T-cell (primary cell): ENCODE results near the gene EXOC4. TPM values are rescaled to one million over a fixed set of nuclear protein-coding genes. Genes with fewer than 3 reads are reported as not detected.

Source experiments
- ATAC-seq, 4 experiments: fragments of 200-7000 bp in 3 of 4; fragments of 150-1000 bp in 1 of 4; cut with Tn5 transposase; replicated peaks in 1 of 4; 1 replicate in 3 of 4; 2 replicates in 1 of 4; pipeline ENCODE4 v1.10.0; 2021; ENCODE audit warnings: moderate library complexity in 3 of 4, mild to moderate bottlenecking in 2 of 4, moderate number of reproducible peaks in 1 of 4
- CTCF ChIA-PET, 2 donors: fragments of 300-600 bp; sonication (Branson Sonifier 250); formaldehyde crosslinking; loops; one replicate each; lab custom pipeline; 2022; ENCODE audit warnings: antibody characterized with exemption in 2 of 2; lab: Charles Lee
- POLR2A ChIA-PET, 2 donors: fragments of 300-600 bp; sonication (Branson Sonifier 250); formaldehyde crosslinking; loops; one replicate each; lab custom pipeline; 2022; ENCODE audit warnings: antibody characterized with exemption in 2 of 2; lab: Charles Lee
- DNase-seq, 35 experiments: peaks; one replicate each; pipeline versions ENCODE4 v3.0.0 to v3.0.0-alpha.2; 2013 to 2023
- H3K27ac ChIP-seq: one replicate; pipeline ENCODE4 v1.5.1; 2013; ENCODE audit warnings: low read length
- H3K27me3 ChIP-seq, 2 experiments: replicated peaks in 1 of 2; 1 replicate in 1 of 2; 2 replicates in 1 of 2; pipeline versions ENCODE4 v1.6.1 to v1.7.0; 2013; ENCODE audit warnings: low read length in 1 of 2, mixed read lengths in 1 of 2; ENCODE audit not compliant: control insufficient read depth in 2 of 2, insufficient read depth in 2 of 2; ENCODE audit errors: extremely low read depth in 1 of 2
- H3K36me3 ChIP-seq, 2 donors: 1 replicate in 1 of 2; 2 replicates in 1 of 2; pipeline versions ENCODE4 v1.6.1 to v1.7.0; 2013; ENCODE audit warnings: low read length in 1 of 2; ENCODE audit not compliant: control insufficient read depth in 2 of 2, insufficient read depth in 1 of 2; ENCODE audit errors: extremely low read depth in 1 of 2
- H3K4me1 ChIP-seq, 2 experiments: 1 replicate in 1 of 2; 2 replicates in 1 of 2; pipeline versions ENCODE4 v1.6.1 to v1.7.0; 2013; ENCODE audit warnings: low read length in 2 of 2, mixed read lengths in 1 of 2; ENCODE audit not compliant: insufficient read depth in 2 of 2, control insufficient read depth in 1 of 2; ENCODE audit errors: extremely low read depth in 1 of 2
- H3K4me3 ChIP-seq, 2 donors: 1 replicate in 1 of 2; 2 replicates in 1 of 2; pipeline versions ENCODE4 v1.5.1 to v1.7.0; 2013; ENCODE audit warnings: mild to moderate bottlenecking in 2 of 2, low read length in 1 of 2, moderate library complexity in 1 of 2; ENCODE audit not compliant: control insufficient read depth in 1 of 2; ENCODE audit errors: extremely low read depth in 1 of 2
- H3K9me3 ChIP-seq: 2 replicates; pipeline ENCODE4 v1.7.0; 2013
- H3K27ac Mint-ChIP-seq, 2 donors: one replicate each; pipeline ENCODE4 v1.8.0; 2020 to 2021; ENCODE audit warnings: mild to moderate bottlenecking in 2 of 2, mixed read lengths in 2 of 2
- H3K27me3 Mint-ChIP-seq, 2 donors: one replicate each; pipeline ENCODE4 v1.8.0; 2021 to 2022; ENCODE audit warnings: mixed read lengths in 2 of 2
- H3K36me3 Mint-ChIP-seq: one replicate; pipeline ENCODE4 v1.8.0; 2021; ENCODE audit warnings: mixed read lengths
- H3K4me1 Mint-ChIP-seq, 3 donors: one replicate each; pipeline ENCODE4 v1.8.0; 2020 to 2022; ENCODE audit warnings: mixed read lengths in 3 of 3, mild to moderate bottlenecking in 1 of 3
- H3K4me3 Mint-ChIP-seq, 3 donors: one replicate each; pipeline ENCODE4 v1.8.0; 2020 to 2022; ENCODE audit warnings: mild to moderate bottlenecking in 3 of 3, mixed read lengths in 3 of 3, moderate library complexity in 3 of 3
- H3K9me3 Mint-ChIP-seq, 3 donors: one replicate each; pipeline ENCODE4 v1.8.0; 2020 to 2022; ENCODE audit warnings: mixed read lengths in 3 of 3
- WGBS: methylation state at CpG from one replicate; pipeline ENCODE4 v1.1.5; 2013; ENCODE audit warnings: missing lambda C conversion rate; ENCODE audit not compliant: insufficient coverage; 5-methylcytosine and 5-hydroxymethylcytosine counted together
- total RNA-seq, 35 experiments: library from RNA in 6 of 35; stranded (reverse) in 6 of 35; fragments of 120-200 nt in 1 of 35; gene quantifications; one replicate each; pipeline versions ENCODE4 v1.2.1 to v1.2.4 and lab custom pipeline; 2013 to 2026

EXOC4 gene
- total RNA-seq, 5 donors from 2014 or later (not counting 1 experiment from before 2014, with no cell fraction given): 58.2 to 108 (median 64.8) TPM

DNA sequence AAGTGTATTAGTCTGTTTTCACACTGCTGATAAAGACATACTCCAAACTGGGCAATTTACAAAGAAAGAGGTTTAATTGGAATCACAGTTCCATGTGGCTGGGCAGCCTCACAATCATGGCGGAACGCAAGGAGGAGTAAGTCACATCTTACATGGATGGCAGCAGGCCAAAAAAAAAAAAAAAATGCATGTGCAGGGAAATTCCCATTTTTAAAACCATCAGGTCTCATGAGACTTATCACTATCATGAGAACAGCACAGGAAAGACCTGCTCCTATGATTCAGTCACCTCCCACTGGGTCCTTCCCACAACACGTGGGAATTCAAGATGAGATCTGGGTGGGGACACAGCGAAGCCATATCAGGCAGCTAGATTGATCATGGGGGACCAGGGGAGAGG is 136.8 kb downstream of the EXOC4 start:
- Mint-ChIP-seq H3K36me3 (peaks cover 37% of the 10 kb centered on the region), H3K4me3 (no peak overlapping the region), H3K27me3 (no peaks in the 10 kb centered on the region), H3K9me3 (no peaks in the 10 kb centered on the region), H3K4me1 (peaks cover 11 to 35% (median 17%) of the 10 kb centered on the region in 3 donors), H3K27ac (no peak overlapping the region)
- WGBS: no CpG with 5 or more reads among the region's 4 CpGs
- Histone ChIP-seq H3K36me3 (no peaks in the 10 kb centered on the region), H3K9me3 (no peaks in the 10 kb centered on the region), H3K27me3 (no peaks in the 10 kb centered on the region), H3K27ac (no peak overlapping the region), H3K4me3 (no peak overlapping the region), H3K4me1 (peaks cover 0 to 3% of the 10 kb centered on the region in 2 experiments)
- ChIA-PET POLR2A (no interaction called here), CTCF (no interaction called here)
- ATAC-seq: no peak
- DNase-seq: no peak

DNA sequence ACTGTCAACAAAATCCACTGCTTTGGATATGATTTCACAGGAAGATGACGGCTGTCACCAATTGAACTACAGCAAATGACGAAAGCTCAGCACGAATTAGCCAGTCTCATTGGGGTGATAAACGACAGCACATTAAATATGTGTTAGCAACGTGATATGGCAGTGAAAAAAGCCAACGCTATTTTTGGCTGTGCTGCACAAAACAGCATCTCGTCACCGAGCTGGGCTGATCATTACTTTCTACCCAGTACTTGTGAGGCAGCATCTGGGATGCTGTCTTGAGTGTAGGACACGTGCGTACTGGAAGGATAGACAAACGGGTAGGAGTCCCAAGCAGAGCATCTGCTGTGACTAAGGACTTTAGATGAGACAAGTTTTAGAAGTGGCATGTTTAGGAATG is 138.3 kb downstream of the EXOC4 start:
- Mint-ChIP-seq H3K27ac (no peak overlapping the region), H3K36me3 (peaks cover 31% of the 10 kb centered on the region), H3K9me3 (no peaks in the 10 kb centered on the region), H3K27me3 (no peaks in the 10 kb centered on the region), H3K4me1 (peaks cover 11 to 30% (median 17%) of the 10 kb centered on the region in 3 donors), H3K4me3 (no peak overlapping the region)
- H3K27ac ChIP-seq: no peak overlapping the region
- no peaks in the 10 kb centered on the region for H3K27me3 ChIP-seq
- ATAC-seq (no peak), DNase-seq (no peak)
- POLR2A ChIA-PET: no interaction called here
- 91% methylated on average over 11 of the region's 11 CpGs for WGBS
- H3K4me3 ChIP-seq: no peak overlapping the region
- peaks cover 0 to 3% of the 10 kb centered on the region in 2 experiments for H3K4me1 ChIP-seq
- H3K36me3 ChIP-seq: no peaks in the 10 kb centered on the region
- no peaks in the 10 kb centered on the region for H3K9me3 ChIP-seq
- CTCF ChIA-PET: no interaction called here

DNA sequence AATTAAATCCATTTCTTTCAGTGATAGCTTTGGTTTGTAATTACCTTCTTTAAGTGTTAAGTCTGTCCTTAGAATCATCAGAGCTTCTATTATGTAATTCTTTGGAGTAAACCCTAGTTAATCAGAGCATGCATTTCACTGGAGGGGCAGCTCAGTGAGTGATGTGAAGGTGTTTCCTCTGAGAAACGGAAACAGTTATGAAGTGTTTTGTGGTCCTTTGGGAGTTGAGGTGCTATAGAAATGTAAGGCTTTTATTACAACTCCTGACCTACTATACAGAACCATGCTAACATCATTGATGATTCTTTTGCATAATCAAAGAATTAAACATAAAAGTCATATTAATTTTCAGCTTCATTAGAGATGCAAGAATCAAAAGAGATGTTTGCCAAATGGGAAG is 141.5 kb downstream of the EXOC4 start:
- H3K36me3 Mint-ChIP-seq: peaks cover 14% of the 10 kb centered on the region
- no peak overlapping the region for H3K27ac Mint-ChIP-seq
- H3K27ac ChIP-seq: no peak overlapping the region
- no peaks in the 10 kb centered on the region for H3K27me3 ChIP-seq
- no peak for ATAC-seq
- H3K4me3 Mint-ChIP-seq: no peak overlapping the region
- H3K4me1 ChIP-seq: peaks cover 0 to 3% of the 10 kb centered on the region in 2 experiments
- peaks cover 11 to 31% (median 13%) of the 10 kb centered on the region in 3 donors for H3K4me1 Mint-ChIP-seq
- no peak overlapping the region for H3K4me3 ChIP-seq
- no peaks in the 10 kb centered on the region for H3K9me3 ChIP-seq
- CTCF ChIA-PET: no interaction called here
- no peak for DNase-seq
- no peaks in the 10 kb centered on the region for H3K36me3 ChIP-seq
- H3K27me3 Mint-ChIP-seq: no peaks in the 10 kb centered on the region
- WGBS: no CpG with 5 or more reads among the region's 1 CpG
- no peaks in the 10 kb centered on the region for H3K9me3 Mint-ChIP-seq
- POLR2A ChIA-PET: no interaction called here

DNA sequence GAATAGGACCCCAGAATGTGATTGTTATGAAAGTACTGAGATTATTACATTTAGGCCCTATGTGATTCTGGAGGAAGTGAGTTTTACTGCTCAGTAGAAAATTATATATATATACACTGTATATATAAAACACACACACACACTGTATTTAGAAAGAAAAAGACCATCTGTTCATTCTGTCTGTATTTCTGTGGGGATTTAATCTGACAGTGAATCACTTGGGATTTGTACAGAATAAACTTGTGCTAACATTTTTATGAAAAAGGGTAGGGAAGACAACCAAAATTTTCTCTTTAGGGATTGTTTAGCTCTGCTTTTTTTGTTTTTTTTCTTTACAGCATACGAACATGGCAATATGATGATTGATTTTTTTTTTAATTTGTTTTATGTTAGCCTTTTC is 142.7 kb downstream of the EXOC4 start:
- Histone ChIP-seq H3K36me3 (no peaks in the 10 kb centered on the region), H3K27me3 (no peaks in the 10 kb centered on the region), H3K9me3 (no peaks in the 10 kb centered on the region), H3K4me3 (no peak overlapping the region), H3K27ac (no peak overlapping the region), H3K4me1 (peaks cover 0 to 3% of the 10 kb centered on the region in 2 experiments)
- Mint-ChIP-seq H3K27me3 (no peaks in the 10 kb centered on the region), H3K4me3 (no peak overlapping the region), H3K27ac (no peak overlapping the region), H3K9me3 (no peaks in the 10 kb centered on the region), H3K4me1 (peaks cover 14 to 26% (median 15%) of the 10 kb centered on the region in 3 donors), H3K36me3 (peaks cover 5% of the 10 kb centered on the region)
- no peak for DNase-seq
- POLR2A ChIA-PET: no interaction called here
- CTCF ChIA-PET: interaction anchor here in 1 of 2 donors (0.7 kb wide), 1 partner anchor 387 kb away, joined by 3 read pairs; no protein-coding TSS in a partner anchor
- no CpG with 5 or more reads among the region's 1 CpG for WGBS
- ATAC-seq: no peak

DNA sequence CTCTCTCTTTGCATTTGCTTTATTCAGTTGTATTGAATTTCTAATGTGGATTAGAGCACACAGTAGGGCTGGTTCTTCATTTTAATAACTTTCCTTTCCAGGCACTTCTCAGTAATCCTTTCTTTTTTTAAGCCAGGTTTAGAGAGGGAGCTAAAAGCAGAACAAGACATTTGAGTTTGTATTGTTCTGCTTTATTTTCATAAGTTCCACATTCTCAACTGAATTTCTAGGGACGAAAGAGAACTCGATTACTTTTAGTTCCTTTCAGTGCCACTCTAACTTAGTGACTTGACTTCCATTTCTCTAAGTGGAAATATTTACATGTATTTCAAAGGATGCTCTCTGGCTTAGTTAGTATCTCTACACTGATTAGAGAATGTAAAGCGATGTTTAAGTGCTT is 145.6 kb downstream of the EXOC4 start:
- peaks cover 9 to 20% (median 15%) of the 10 kb centered on the region in 3 donors for H3K4me1 Mint-ChIP-seq
- no CpG with 5 or more reads among the region's 3 CpGs for WGBS

GRCh38 chr7:133401225-133401624 is 148.3 kb downstream of the EXOC4 start:
- ChIA-PET POLR2A (no interaction called here), CTCF (interaction anchor here in 1 of 2 donors (0.7 kb wide), 1 partner anchor 509 kb away, joined by 3 read pairs; no protein-coding TSS in a partner anchor)
- no CpG with 5 or more reads among the region's 1 CpG for WGBS
- Mint-ChIP-seq H3K9me3 (no peaks in the 10 kb centered on the region), H3K4me1 (peaks cover 8 to 18% (median 11%) of the 10 kb centered on the region in 3 donors), H3K4me3 (no peak overlapping the region), H3K27ac (no peak overlapping the region), H3K27me3 (no peaks in the 10 kb centered on the region), H3K36me3 (peaks cover 21% of the 10 kb centered on the region)
- Histone ChIP-seq H3K4me1 (peaks cover 0 to 4% of the 10 kb centered on the region in 2 experiments), H3K9me3 (no peaks in the 10 kb centered on the region), H3K4me3 (no peak overlapping the region), H3K27me3 (no peaks in the 10 kb centered on the region), H3K36me3 (peaks cover 0 to 4% of the 10 kb centered on the region in 2 donors), H3K27ac (no peak overlapping the region)
- DNase-seq: no peak
- no peak for ATAC-seq

More for the DNA sequence above, 145.6 kb downstream of the EXOC4 start:
- no peak for ATAC-seq
- no peak for DNase-seq
- peaks cover 0 to 4% of the 10 kb centered on the region in 2 donors for H3K36me3 ChIP-seq
- no peak overlapping the region for H3K4me3 ChIP-seq
- H3K27ac Mint-ChIP-seq: no peak overlapping the region
- peaks cover 14% of the 10 kb centered on the region for H3K36me3 Mint-ChIP-seq
- H3K27me3 Mint-ChIP-seq: no peaks in the 10 kb centered on the region
- H3K9me3 ChIP-seq: no peaks in the 10 kb centered on the region
- CTCF ChIA-PET: no interaction called here
- no peak overlapping the region for H3K4me3 Mint-ChIP-seq
- POLR2A ChIA-PET: interaction anchor here (0.6 kb wide), 2 partner anchors 583 to 586 kb away, joined by 3 read pairs; no protein-coding TSS in a partner anchor
- H3K27ac ChIP-seq: no peak overlapping the region
- H3K27me3 ChIP-seq: no peaks in the 10 kb centered on the region
- peaks cover 0 to 7% of the 10 kb centered on the region in 2 experiments for H3K4me1 ChIP-seq
- H3K9me3 Mint-ChIP-seq: no peaks in the 10 kb centered on the region
